Tibial nerve (tissue), 3 donors: Measurements from ENCODE around the gene PPM1M.
"Not testable (repeated sequence)": the region's sequence is repeated elsewhere in the genome, so short reads cannot be mapped to it uniquely, and the experiment has no call there.

ENCODE experiments used
- CTCF ChIP-seq, 5 experiments: fragments of 200-600 bp in 3 of 5; fragments of 450-650 bp in 2 of 5; sonication (generic) in 3 of 5; IDR thresholded peaks; one replicate each; pipeline ENCODE4 v1.5.1; 2016 to 2019; ENCODE audit warnings: antibody characterized with exemption in 5 of 5, mild to moderate bottlenecking in 3 of 5, moderate library complexity in 2 of 5
- POLR2A ChIP-seq, 2 donors: fragments of 450-650 bp; IDR thresholded peaks; one replicate each; pipeline ENCODE4 v1.6.1; 2017; ENCODE audit warnings: antibody characterized with exemption in 2 of 2, mild to moderate bottlenecking in 2 of 2, moderate library complexity in 2 of 2

GRCh38 chr3:52284051-52284450 lies 38.5 kb downstream of the PPM1M start:
- not testable (repeated sequence) for TF ChIP-seq CTCF, POLR2A (IDR thresholded peaks at IDR 0.05)
